NT2/D1 (cell line): ENCODE data around the gene RUNX2.

Source experiments
- DNase-seq: peaks from one replicate; pipeline ENCODE4 v3.0.0-alpha.2; 2011; ENCODE audit warnings: low read depth, low spot score
- H3K27me3 ChIP-seq: 2 replicates; pipeline ENCODE4 v1.6.0; 2011; ENCODE audit warnings: mild to moderate bottlenecking; ENCODE audit not compliant: insufficient read length, insufficient read depth
- H3K36me3 ChIP-seq: 2 replicates; pipeline ENCODE4 v1.6.1; 2011; ENCODE audit warnings: mild to moderate bottlenecking, low read length, mixed read lengths; ENCODE audit not compliant: insufficient read depth, insufficient read length
- H3K4me1 ChIP-seq: 2 replicates; pipeline ENCODE4 v1.5.1; 2011; ENCODE audit not compliant: insufficient read depth, insufficient read length
- H3K4me3 ChIP-seq: 2 replicates; pipeline ENCODE4 v1.5.1; 2011; ENCODE audit warnings: low read depth; ENCODE audit not compliant: insufficient read length
- H3K9ac ChIP-seq: 2 replicates; pipeline ENCODE4 v1.6.0; 2011; ENCODE audit warnings: low read depth; ENCODE audit not compliant: insufficient read length
- H3K9me3 ChIP-seq: 2 replicates; pipeline ENCODE4 v1.5.1; 2011; ENCODE audit warnings: mild to moderate bottlenecking, low read length; ENCODE audit not compliant: insufficient read depth
- SUZ12 ChIP-seq: IDR thresholded peaks from 2 replicates; pipeline ENCODE4 v1.6.1; 2011; ENCODE audit not compliant: insufficient read length, insufficient read depth; ENCODE audit errors: extremely low read depth
- YY1 ChIP-seq: IDR thresholded peaks from 2 replicates; pipeline ENCODE4 v1.6.1; 2011; ENCODE audit not compliant: insufficient read length, insufficient read depth
- ZNF274 ChIP-seq: IDR thresholded peaks from 2 replicates; pipeline ENCODE4 v1.6.1; 2011; ENCODE audit warnings: mild to moderate bottlenecking, low read depth, low read length

The RUNX2 gene

DNA sequence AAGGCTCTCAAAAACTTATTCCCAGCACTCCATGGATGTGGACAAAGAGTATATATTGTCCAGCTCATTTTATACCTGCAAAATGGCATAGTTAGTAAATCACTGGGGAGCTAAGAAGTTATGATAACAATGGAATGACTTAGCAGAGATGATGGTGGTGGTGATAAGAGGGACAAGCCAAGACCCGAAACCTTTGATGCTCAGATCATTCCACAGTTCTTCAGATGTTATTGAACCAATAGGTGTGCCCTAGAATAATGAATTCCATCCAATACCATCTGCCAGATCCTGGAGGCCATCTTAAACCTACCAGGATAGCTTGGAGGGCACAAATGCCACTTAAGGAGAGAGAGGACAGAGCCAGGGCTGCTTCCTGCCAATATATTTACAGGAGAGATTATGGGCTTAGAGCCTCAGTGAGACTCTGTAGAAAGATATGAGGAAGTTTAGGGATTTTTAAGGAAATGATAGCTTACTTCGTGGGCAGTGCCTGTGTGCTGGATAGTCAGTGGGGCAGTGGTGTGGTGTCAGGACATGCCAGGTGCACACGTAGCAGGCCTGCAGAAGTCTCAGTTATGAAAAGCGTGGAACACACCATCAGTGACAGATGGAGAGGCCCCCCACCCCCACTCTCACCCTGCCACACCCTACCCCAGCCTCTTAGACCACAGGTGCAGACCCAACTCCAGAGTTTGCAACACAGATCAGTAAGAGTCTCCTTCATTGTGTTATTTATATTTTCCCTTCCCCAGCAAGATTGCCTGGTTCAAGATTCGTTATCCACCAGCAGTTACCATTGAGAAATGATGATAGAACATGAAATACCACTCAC lies 259.3 kb downstream of the RUNX2 start:
- Histone ChIP-seq H3K9ac (no peak overlapping the region), H3K4me3 (no peak overlapping the region), H3K36me3 (no peaks in the 10 kb centered on the region), H3K27me3 (no peaks in the 10 kb centered on the region), H3K4me1 (no peaks in the 10 kb centered on the region), H3K9me3 (no peaks in the 10 kb centered on the region)
- DNase-seq: no peak
- TF ChIP-seq YY1 (no peak), SUZ12 (no peak), ZNF274 (no peak)

DNA sequence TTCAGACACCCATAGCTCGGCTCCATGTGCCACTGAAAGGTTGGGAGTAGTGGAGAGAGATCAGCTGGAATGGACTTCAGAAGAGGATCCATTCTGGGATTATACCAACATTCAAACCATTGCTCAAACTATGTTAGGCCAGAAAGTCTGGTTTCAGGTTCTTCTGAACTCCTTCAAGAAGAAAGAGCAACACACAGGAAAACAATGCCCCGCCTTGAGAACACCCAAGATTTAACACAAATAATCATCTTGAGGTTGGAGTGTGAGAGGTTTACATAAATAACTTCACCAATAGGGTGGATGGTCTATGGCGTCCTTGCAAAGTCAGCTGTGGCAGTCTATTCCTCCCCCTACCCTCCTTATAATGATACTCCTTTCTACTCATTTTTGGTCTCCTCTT lies 261.2 kb downstream of the RUNX2 start:
- no peaks in the 10 kb centered on the region for H3K36me3 ChIP-seq
- no peaks in the 10 kb centered on the region for H3K9me3 ChIP-seq
- H3K27me3 ChIP-seq: no peaks in the 10 kb centered on the region
- no peak for TF ChIP-seq SUZ12
- H3K4me3 ChIP-seq: no peak overlapping the region
- DNase-seq: no peak
- no peak overlapping the region for H3K9ac ChIP-seq
- no peaks in the 10 kb centered on the region for H3K4me1 ChIP-seq

DNA sequence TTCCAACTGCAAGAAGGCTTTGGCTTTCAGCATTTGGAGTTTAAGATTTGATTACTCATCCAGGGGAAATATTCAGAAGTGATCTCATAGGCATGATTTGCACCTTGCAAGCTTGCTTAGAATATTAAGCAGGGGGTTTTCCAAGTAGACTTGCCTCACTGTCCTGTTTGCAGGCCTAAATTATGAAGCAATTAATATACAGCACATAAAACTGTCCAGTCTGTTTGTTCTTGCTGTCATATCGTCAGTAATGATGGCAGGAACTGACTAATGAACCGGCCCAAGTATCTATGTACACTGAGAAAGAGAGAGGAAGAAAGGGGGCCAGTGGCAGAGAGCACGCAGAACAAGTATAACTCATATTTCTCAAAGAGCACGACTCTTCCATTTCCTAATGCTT lies 262.1 kb downstream of the RUNX2 start:
- no peaks in the 10 kb centered on the region for H3K36me3 ChIP-seq
- H3K9me3 ChIP-seq: no peaks in the 10 kb centered on the region
- no peaks in the 10 kb centered on the region for H3K27me3 ChIP-seq
- no peaks in the 10 kb centered on the region for H3K4me1 ChIP-seq
- no peak overlapping the region for H3K4me3 ChIP-seq
- TF ChIP-seq YY1: no peak
- TF ChIP-seq ZNF274: no peak
- no peak for TF ChIP-seq SUZ12
- DNase-seq: no peak
- H3K9ac ChIP-seq: no peak overlapping the region

DNA sequence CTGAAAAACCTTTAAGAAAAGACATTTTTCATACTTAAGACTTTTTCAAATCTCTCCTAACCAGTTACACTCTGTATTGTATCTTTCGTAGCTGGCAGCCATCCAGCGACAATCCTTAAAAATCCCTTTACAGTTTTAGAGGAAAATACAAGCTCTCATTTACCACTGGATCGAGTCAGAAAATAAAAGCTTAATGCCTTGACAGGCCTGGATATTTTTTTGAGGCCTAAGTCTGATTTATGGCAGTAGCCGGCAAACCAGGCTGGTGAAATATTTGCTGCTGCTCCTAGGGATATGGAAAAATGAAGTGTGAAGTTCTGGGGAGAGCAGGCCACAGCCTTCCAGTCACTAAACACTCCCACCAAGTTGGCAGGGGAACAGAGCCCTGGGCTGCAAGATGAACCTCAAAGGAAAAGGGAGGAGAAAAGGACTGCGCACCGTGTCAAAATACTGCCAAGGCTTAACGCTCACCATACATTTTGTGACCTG lies 262.6 kb downstream of the RUNX2 start:
- Histone ChIP-seq H3K36me3 (no peaks in the 10 kb centered on the region), H3K4me1 (no peaks in the 10 kb centered on the region), H3K4me3 (no peak overlapping the region), H3K9ac (no peak overlapping the region), H3K9me3 (no peaks in the 10 kb centered on the region), H3K27me3 (no peaks in the 10 kb centered on the region)
- TF ChIP-seq YY1: no peak
- TF ChIP-seq SUZ12: no peak
- no peak for TF ChIP-seq ZNF274
- DNase-seq: no peak

DNA sequence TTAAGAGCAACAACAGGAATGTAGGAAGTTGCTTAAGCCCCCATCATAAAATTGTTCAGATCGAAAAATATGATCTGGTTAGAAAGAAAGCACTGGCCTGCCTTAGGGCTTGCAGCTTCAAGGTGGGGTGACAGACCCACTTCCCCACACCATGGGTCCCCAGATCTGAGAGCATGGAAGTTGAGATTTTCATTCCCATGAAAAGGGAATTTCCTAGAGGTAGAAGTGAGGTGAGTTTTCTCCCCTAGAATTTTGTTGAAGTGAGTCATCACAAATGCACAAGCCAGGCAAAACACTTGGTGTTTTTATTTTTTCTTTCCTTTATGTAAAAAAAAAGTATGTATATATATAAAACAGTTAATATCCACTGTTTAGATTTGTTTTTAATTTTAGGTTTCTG lies 263.2 kb downstream of the RUNX2 start:
- Histone ChIP-seq H3K27me3 (no peaks in the 10 kb centered on the region), H3K36me3 (no peaks in the 10 kb centered on the region), H3K4me3 (no peak overlapping the region), H3K9ac (no peak overlapping the region), H3K9me3 (no peaks in the 10 kb centered on the region), H3K4me1 (no peaks in the 10 kb centered on the region)
- TF ChIP-seq SUZ12: no peak
- TF ChIP-seq ZNF274: no peak
- TF ChIP-seq YY1: no peak
- no peak for DNase-seq

DNA sequence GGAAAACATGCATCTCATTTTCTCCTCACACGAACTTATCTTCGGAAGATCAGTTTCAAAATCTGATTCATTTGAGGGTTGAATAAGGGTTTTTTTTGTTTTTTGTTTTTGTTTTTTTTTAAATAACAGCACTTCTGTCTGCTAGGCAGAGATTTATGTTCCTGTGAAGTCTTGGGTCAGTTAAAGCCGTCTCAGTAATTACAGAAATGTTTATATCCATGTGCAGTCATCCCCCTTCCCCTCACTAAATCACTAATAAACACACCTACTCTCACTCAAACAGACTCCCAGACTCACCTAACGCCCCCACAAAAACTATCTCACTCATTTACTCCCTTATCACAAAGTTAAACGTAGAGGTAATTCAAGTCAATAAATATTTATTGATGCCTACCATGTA lies 263.8 kb downstream of the RUNX2 start:
- H3K36me3 ChIP-seq: no peaks in the 10 kb centered on the region
- no peaks in the 10 kb centered on the region for H3K27me3 ChIP-seq
- H3K4me1 ChIP-seq: no peaks in the 10 kb centered on the region
- no peak overlapping the region for H3K9ac ChIP-seq
- DNase-seq: no peak
- TF ChIP-seq SUZ12 (no peak), ZNF274 (no peak), YY1 (no peak)
- no peaks in the 10 kb centered on the region for H3K9me3 ChIP-seq
- no peak overlapping the region for H3K4me3 ChIP-seq

DNA sequence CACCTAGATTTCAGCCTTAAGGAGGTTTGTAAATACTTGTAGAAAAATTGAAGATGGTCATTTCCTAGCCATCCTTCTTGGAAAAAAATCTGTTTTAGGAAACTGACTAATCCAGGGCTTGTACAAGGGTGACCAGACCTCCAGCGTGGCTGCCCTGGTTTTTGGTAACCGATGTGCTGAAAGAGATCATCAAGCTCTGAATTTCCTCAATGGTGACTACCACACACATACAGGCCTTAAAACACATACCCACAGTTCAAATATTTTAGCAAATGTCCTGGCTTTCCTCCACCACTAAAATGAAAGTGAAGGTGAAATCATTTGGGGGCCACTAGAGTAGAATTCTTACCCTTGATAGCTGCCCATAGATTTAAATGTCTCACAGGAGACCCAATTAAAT lies 264.9 kb downstream of the RUNX2 start:
- H3K9ac ChIP-seq: no peak overlapping the region
- no peaks in the 10 kb centered on the region for H3K4me1 ChIP-seq
- H3K4me3 ChIP-seq: no peak overlapping the region
- H3K9me3 ChIP-seq: no peaks in the 10 kb centered on the region
- H3K36me3 ChIP-seq: no peaks in the 10 kb centered on the region
- DNase-seq: no peak
- TF ChIP-seq ZNF274: no peak
- TF ChIP-seq YY1: no peak
- no peak for TF ChIP-seq SUZ12
- H3K27me3 ChIP-seq: no peaks in the 10 kb centered on the region
